Measurements from ENCODE around the gene CAB39L. TPM values are rescaled to one million over a fixed set of nuclear protein-coding genes. Genes with fewer than 3 reads are reported as not detected.

Gene CAB39L
- total RNA-seq, 1 experiment from 2014 or later: 6.6 TPM

GRCh38 chr13:49472186-49472585 is 28.3 kb upstream of the CAB39L start:
- in situ Hi-C loops (cut with HindIII; ENCODE audit: low pct_unique_long_range_greater_than_20kb, low sequenced_read_pairs) (no loop called here), intact Hi-C loops (cut with micrococcal nuclease; ENCODE audit: unreplicated experiment) (no loop called here)
- ATAC-seq (no peak), DNase-seq (ENCODE audit: low read depth, low spot score) (no peak)
- Histone ChIP-seq H3K9me3 (ENCODE audit: control insufficient read depth, insufficient read depth, low read depth, low read length) (no peaks in the 10 kb centered on the region), H3K27me3 (ENCODE audit: control insufficient read depth, insufficient read depth, low read length) (no peaks in the 10 kb centered on the region), H3K27ac (ENCODE audit: low read length) (no peak overlapping the region), H3K36me3 (ENCODE audit: control insufficient read depth, insufficient read depth, low read length) (no peaks in the 10 kb centered on the region; the same call in 1 of the 2 replicates), H3K4me1 (ENCODE audit: control insufficient read depth, insufficient read depth, low read length) (no peaks in the 10 kb centered on the region), H3K4me3 (ENCODE audit: low read depth in 2 of 2, low read length in 2 of 2) (no peak overlapping the region)
- TF ChIP-seq SIN3A (IDR thresholded peaks at IDR 0.05; ENCODE audit: borderline replicate concordance, insufficient read depth, low read depth, low read length) (no peak), POLR2AphosphoS5 (IDR thresholded peaks at IDR 0.05; ENCODE audit: low read depth, low read length) (no peak), REST (IDR thresholded peaks at IDR 0.05; ENCODE audit: insufficient read depth in 1 of 2, low read depth in 2 of 2, low read length in 1 of 2) (no peak), CTCF (IDR thresholded peaks at IDR 0.05) (no peak), TCF7L2 (IDR thresholded peaks at IDR 0.05; ENCODE audit: low read depth, low read length) (no peak)
- BruUV-seq (replicated peaks): no TSS peak
- ChIA-PET CTCF (no interaction called here), POLR2A (no interaction called here)

- no peaks in the 10 kb centered on the region for H3K27me3 ChIP-seq (ENCODE audit: control insufficient read depth, insufficient read depth, low read length)
- TF ChIP-seq SIN3A (IDR thresholded peaks at IDR 0.05; ENCODE audit: borderline replicate concordance, insufficient read depth, low read depth, low read length): no peak
- TF ChIP-seq TCF7L2 (IDR thresholded peaks at IDR 0.05; ENCODE audit: low read depth, low read length): no peak
- TF ChIP-seq CTCF (IDR thresholded peaks at IDR 0.05): no peak
- TF ChIP-seq REST (IDR thresholded peaks at IDR 0.05; ENCODE audit: insufficient read depth in 1 of 2, low read depth in 2 of 2, low read length in 1 of 2): no peak
- TF ChIP-seq POLR2AphosphoS5 (IDR thresholded peaks at IDR 0.05; ENCODE audit: low read depth, low read length): no peak
- ChIA-PET CTCF (no interaction called here), POLR2A (interaction anchor here (0.6 kb wide), 1 partner anchor 30 kb away, joined by 7 read pairs; no protein-coding TSS in a partner anchor)
- in situ Hi-C loops (cut with HindIII; ENCODE audit: low pct_unique_long_range_greater_than_20kb, low sequenced_read_pairs) (no loop called here), intact Hi-C loops (cut with micrococcal nuclease; ENCODE audit: unreplicated experiment) (no loop called here)
- BruUV-seq (replicated peaks): no TSS peak
- no peaks in the 10 kb centered on the region for H3K4me1 ChIP-seq (ENCODE audit: control insufficient read depth, insufficient read depth, low read length)
- H3K9me3 ChIP-seq (ENCODE audit: control insufficient read depth, insufficient read depth, low read depth, low read length): peaks cover 4% of the 10 kb centered on the region; the same call in 1 of the 2 replicates
- no peak overlapping the region for H3K27ac ChIP-seq (ENCODE audit: low read length)
- DNase-seq (ENCODE audit: low read depth, low spot score) (no peak), ATAC-seq (no peak)
- peaks cover 2% of the 10 kb centered on the region; the same call in 1 of the 2 replicates for H3K36me3 ChIP-seq (ENCODE audit: control insufficient read depth, insufficient read depth, low read length)
- H3K4me3 ChIP-seq (ENCODE audit: low read depth in 2 of 2, low read length in 2 of 2): no peak overlapping the region
These were observed 22.5 kb upstream of the CAB39L start for GRCh38 chr13:49466292-49466838.

Data from Panc1 (cell line).